Measurements from ENCODE around the gene LGI4.
"Not testable (repeated sequence)": the region's sequence is repeated elsewhere in the genome, so short reads cannot be mapped to it uniquely, and the experiment has no call there.

Gene LGI4

DNA sequence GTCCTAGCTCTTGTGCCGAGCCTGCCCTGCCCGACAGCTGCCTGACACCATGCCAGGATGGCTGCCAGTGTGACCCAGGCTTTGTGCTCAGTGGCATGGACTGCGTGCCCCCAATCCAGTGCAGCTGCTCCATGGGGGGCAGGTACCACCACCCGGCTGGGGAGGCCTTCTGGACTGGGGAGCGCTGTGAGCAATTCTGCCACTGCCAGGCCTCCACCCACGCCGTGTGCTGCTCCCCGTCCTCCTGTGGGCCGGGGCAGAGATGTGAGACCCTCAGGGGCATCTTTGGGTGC is 28.6 kb downstream of the LGI4 start:
- no peak for TF ChIP-seq POLR2A (IDR thresholded peaks at IDR 0.05; ENCODE audit: low read depth, low read length)

DNA sequence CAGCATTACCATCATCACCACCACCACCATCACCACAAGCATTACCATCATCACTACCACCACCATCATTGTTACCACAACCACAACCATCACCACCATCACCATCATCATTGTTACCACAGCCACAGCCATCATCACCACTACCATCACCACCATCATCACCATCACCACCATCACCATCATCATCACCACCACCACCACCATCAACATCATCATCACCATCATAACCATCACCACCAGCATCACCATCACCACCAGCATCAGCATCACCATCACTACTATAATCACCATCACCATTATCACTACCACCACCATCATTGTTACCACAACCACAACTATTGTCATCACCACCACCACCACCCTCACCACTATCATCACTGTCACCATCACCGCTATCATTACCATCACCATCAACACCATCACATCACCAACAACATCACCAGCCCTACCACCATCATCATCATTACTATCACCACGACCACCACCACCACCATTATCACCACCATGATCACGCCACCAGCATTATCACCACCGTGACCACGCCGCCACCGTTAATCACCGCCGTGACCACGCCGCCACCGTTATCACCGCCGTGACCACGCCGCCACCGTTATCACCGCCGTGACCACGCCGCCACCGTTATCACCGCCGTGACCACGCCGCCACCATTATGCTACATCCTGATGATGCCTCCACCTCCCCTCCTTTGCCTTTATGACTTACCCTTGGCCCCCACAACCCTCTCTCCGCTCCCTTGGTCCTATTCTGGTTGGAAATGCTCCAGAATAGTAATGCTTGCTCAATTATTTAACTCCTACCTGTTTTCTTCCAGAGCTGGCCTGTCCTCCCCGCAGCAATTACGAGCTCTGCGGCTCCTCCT is 29.2 kb downstream of the LGI4 start:
- no peak for TF ChIP-seq POLR2A (IDR thresholded peaks at IDR 0.05; ENCODE audit: low read depth, low read length)
- DNase-seq (ENCODE audit: insufficient read length, low spot score) (no peak), FAIRE-seq (no peak)

More for the DNA sequence above, 28.6 kb downstream of the LGI4 start:
- DNase-seq (ENCODE audit: insufficient read length, low spot score) (no peak), FAIRE-seq (no peak)

DNA sequence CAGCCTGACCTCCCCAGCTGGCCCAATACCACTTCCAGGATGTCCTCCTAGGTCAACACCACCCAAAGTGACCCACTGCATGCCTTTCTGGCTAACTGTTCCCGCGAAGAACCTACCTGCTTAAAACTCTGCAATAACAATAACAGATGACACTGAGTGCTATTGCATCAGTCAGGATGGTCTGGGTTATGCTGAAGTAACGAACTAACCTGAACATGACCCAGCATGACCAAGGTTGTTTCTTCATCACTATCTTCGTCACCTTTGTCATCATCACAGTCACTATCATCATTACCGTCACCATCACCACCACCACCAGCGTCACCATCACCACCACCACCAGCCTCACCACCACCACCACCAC is 29.8 kb downstream of the LGI4 start:
- TF ChIP-seq POLR2A (IDR thresholded peaks at IDR 0.05; ENCODE audit: low read depth, low read length), result no peak
- no peak for DNase-seq (ENCODE audit: insufficient read length, low spot score)
- no peak for FAIRE-seq

DNA sequence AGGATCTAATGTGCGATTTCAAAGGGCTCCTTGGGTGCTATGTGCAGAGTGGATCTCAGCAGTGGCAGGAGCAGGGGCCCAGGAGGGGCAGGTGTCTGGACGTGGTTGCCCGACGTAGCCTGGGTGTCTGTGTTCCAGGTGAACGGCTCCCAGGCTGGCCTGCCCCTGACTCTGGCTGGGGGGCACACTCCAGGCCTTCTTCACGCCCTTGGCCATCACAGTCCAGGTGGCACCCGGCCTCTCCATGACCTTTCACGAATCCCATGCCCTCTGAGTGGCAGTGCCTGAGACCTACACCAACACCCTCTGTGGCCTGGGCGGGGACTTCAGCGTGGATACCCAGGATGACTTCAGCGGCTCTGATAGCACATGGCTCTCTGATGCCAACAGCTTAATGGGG is 30.5 kb downstream of the LGI4 start:
- DNase-seq (ENCODE audit: insufficient read length, low spot score), result no peak
- TF ChIP-seq POLR2A (IDR thresholded peaks at IDR 0.05; ENCODE audit: low read depth, low read length), result no peak
- no peak for FAIRE-seq

DNA sequence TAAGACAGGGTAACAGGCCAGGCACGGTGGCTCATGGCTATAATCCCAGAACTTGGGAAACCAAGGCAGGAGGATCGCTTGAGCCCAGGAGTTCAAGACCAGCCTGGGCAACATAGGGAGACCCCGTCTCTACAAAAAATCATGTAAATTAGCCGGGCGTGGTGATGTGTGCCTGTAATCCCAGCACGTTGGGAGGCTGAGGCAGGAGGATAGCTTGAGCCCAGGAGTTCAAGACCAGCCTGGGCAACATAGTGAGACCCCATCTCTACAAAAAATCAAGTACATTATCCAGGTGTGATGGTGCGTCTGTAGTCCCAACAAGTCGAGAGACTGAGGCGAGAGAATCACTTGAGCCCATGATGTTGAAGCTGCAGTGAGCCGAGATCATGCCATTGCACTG is 31.2 kb downstream of the LGI4 start:
- DNase-seq (ENCODE audit: insufficient read length, low spot score); FAIRE-seq: not testable (repeated sequence)

DNA sequence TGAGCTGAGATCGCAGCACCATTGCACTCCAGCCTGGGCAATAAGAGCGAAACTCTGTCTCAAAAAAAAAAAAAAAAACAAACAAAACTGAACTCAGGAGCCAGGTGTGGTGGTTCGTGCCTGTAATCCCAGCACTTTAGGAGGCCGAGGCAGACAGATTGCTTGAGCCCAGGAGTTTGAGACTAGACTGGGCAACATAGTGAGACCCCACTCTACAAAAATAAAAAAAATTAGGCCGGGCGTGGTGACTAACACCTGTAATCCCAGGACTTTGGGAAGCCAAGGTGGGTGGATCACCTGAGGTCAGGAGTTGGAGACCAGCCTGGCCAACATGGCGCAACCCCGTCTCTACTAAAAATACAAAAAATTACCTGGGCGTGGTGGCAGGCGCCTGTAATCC is 32.9 kb downstream of the LGI4 start:
- not testable (repeated sequence) for DNase-seq (ENCODE audit: insufficient read length, low spot score); FAIRE-seq

DNA sequence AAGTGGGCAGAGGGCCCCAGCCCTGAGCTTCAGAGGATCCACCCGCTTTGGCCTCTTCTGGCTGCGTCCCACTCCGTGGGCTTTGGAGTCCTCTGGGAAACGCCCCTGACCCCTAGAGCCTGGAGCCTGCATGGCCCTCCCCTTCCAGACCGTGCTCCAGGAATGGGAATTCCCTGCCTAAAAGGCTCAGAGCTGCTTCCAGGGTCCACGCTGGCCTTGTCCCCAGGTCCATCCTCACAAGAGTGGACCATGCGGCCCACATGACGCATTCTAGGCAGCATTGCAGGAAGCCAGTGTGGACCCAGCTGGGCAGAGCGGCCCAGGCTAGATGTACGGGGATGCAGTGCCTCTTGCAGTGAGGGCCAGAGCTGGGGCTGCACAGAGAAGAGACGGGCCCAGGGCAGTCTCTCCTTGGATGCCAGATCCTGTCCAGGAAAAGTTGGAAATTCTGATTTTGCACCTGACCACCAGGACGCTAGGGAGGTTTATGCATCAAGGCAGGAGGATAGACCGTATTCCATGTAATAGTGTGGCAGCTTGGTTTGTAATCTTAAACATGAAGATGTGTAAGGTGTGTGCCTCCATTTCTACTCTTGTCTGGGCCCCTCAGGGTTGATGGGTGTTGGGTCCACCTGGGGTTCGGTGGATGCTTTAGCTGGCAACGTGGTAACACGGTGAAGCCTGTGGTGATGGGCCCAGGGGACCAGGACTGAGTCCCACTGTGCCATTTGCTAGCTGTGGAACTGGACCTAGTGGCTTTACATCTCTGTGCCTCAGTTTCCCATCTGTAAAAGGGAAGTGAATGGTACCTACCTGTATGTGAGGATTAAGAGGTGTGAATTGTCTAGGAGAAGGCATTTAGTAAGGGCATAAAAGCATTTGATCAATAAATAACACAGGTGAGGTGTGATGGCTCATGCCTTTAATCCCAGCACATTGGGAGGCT is 34.0 kb downstream of the LGI4 start:
- TF ChIP-seq POLR2A (IDR thresholded peaks at IDR 0.05; ENCODE audit: low read depth, low read length), result no peak
- DNase-seq (ENCODE audit: insufficient read length, low spot score) (no peak), FAIRE-seq (no peak)

DNA sequence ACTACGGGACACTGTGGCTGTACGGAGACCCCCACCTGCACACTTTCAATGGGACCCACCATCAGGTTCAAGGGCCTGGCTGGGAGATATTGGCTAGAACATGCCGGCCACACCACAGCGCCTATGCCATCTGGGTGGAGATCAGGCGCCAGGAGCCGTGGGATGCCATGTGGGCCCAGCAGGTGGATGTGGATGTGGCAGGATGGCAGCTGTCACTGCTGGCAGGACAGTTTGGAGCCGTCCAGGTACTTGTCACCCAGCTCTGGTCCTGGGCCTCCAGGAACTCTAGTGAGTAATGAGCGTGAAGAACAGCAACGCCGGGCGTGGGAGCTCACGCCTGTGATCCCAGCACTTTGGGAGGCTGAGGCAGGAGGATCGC is 35.0 kb downstream of the LGI4 start:
- no peak for TF ChIP-seq POLR2A (IDR thresholded peaks at IDR 0.05; ENCODE audit: low read depth, low read length)
- DNase-seq (ENCODE audit: insufficient read length, low spot score) (no peak), FAIRE-seq (no peak)

DNA sequence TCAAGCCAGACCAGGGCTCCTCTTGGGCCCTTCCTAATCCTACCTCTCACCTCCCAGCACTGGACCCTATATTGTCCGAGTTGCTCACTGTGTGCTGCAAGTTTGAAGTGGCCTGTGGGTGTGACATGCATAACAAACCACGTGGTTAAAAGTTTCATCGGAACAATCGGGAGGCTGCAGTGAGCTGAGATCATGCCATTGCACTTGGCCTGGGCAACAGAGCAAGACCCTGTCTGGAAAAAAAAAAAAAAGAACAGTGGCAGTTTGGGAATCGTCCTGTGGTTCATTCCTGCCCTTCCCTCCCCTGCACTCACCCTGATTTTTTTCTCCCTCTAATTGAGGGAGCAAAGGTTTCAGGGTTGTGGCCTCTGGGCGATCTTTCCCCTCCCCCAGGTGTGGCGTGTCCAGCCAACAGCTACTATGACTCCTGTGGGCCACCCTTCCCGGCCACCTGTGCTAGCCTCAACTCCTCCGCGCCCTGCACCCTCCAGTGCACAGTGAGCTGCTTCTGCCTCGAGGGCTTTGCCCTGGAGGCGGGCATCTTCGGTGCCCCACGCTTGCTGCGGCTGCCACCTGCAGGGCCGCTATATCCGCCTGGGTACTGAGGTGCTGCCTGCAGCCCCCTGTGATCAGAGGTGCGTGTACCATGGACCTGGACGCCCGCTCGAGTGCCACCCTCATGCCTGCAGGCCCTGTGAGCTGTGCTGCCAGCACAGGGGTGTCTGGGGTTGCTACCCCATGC is 35.5 kb downstream of the LGI4 start:
- FAIRE-seq, result no peak
- TF ChIP-seq POLR2A (IDR thresholded peaks at IDR 0.05; ENCODE audit: low read depth, low read length), result no peak

DNA sequence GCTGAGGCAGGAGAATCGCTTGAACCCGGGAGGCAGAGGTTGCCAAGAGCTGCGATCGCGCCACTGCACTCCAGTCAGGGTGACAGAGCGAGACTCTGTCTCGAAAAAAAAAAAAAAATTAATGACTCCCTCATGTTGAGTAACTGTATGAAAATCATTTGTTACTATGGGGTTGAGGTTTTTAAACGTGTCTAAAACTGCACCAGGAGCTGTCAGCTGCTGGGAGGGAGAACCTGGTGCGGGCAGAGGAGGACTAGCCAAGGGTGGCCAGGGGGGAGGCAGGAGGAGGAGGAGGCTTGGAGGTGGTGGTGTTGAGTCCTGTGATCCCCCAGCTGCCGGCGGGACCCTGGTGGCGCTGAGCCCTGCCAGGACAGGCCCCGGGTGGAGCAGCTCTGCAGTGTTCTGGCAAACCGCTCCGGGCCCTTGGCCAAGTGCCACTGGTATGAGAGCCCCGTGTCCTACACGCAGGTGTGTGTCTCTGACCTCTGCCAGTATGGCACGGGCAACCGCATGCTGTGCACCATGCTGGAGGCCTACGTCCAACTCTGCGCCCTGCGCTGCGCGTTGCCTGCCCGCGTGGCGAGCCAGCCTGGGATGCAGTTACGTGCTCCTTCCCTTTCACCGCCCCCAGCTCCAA is 36.3 kb downstream of the LGI4 start:
- DNase-seq (ENCODE audit: insufficient read length, low spot score) (no peak), FAIRE-seq (no peak)
- no peak for TF ChIP-seq POLR2A (IDR thresholded peaks at IDR 0.05; ENCODE audit: low read depth, low read length)

More for the DNA sequence above, 35.5 kb downstream of the LGI4 start:
- no peak for DNase-seq (ENCODE audit: insufficient read length, low spot score)

DNA sequence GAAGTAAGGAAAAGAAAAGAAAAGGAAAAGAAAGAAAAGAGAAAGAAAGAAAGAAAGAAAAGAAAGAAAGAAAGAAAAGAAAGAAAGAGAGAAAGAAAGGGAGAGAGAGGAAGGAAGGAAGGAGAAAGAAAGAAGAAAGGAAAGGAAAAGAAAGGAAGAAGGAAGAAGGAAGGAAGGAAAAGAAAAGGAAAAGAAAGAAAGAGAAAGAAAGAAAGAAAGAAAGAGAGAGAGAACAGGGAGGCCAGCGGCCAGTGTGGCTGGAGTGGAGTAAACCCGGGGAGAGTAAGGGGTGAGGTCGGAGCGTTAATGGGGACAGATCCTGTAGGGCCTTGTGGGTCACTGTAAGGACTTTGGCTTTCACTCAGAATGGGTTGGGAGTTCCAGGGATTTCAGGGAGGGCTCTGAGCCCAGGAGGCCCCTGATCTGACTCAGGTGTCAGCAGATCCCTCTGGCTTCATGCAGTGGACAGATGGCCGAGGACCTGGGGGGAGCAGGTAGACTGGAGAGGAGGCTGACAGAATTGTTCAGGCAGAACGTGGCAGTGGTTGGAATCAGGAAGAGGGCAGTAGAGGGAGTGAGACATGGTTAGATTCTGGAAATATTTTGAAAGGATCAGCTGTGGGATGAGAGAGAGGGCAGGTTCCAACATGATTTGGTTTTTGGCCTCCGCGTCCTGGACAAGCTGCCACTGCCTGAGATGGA is 39.0 kb downstream of the LGI4 start:
- TF ChIP-seq POLR2A (IDR thresholded peaks at IDR 0.05; ENCODE audit: low read depth, low read length), result no peak
- no peak for DNase-seq (ENCODE audit: insufficient read length, low spot score)
- no peak for FAIRE-seq

DNA sequence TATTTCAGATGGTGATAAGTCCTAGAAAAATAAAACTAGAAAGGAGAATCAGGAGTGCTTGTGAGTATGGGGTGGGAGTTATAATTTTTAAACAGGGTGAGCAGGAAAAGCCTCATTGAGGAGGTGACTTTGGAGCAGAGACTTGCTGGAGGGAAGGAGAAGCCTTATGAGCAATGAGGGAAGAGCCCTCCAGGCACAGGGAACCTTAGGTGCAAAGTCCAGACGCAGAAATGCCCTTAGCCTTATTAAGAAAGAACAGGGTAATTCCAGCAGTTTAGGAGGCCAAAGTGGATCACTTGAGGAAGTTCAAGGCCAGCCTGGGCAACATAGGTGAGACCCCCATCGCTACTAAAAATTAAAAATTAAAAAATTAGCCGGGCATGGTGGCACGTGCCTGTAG is 40.2 kb downstream of the LGI4 start:
- no peak for DNase-seq (ENCODE audit: insufficient read length, low spot score)
- no peak for FAIRE-seq
- no peak for TF ChIP-seq POLR2A (IDR thresholded peaks at IDR 0.05; ENCODE audit: low read depth, low read length)

DNA sequence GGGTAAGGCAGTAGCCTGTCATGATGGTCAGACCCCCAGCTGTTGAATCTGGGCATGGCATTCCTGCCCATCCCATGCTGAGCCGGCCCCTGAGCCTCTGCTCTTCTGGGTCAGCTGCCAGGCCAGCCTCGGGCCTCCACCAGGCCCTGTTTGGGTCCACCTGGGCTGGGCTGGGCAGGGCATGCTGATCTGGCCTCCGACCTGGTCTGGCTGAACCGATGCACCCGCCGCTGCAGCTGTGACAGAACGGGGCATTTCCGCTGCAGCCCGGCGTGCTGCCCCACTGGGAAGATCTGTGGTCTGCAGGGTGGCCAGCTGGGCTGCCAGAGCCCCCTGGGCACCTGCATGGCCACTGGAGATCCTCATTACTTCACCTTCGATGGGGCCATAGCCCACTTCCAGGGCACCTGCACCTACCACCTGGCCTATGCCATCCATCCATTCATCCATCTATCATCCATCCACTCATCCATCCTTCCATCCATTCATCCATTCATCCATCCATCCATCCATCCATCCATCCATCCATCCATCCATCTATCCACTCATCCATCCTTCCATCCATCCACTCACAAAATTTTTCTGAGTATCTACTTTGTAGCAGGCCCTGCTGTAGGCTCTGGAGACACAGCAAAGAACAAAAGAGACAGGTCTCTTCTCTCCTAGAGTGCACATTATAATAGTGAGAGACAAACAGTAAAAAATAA is 40.8 kb downstream of the LGI4 start:
- DNase-seq (ENCODE audit: insufficient read length, low spot score) (no peak), FAIRE-seq (no peak)
- no peak for TF ChIP-seq POLR2A (IDR thresholded peaks at IDR 0.05; ENCODE audit: low read depth, low read length)

Data from H54 (cell line).